IPS-NIHi7 (cell line): Measurements from ENCODE around the gene HOXB4.

Experiments used
- DNase-seq: peaks from one replicate; pipeline ENCODE4 v3.0.0; 2012; ENCODE audit warnings: mixed read lengths; ENCODE audit errors: extremely low spot score

Gene HOXB4

GRCh38 chr17:48601539-48602425 lies 23.6 kb upstream of the HOXB4 start:
- DNase-seq = no peak

GRCh38 chr17:48601207-48601538 lies 23.0 kb upstream of the HOXB4 start:
- DNase-seq = no peak

DNA sequence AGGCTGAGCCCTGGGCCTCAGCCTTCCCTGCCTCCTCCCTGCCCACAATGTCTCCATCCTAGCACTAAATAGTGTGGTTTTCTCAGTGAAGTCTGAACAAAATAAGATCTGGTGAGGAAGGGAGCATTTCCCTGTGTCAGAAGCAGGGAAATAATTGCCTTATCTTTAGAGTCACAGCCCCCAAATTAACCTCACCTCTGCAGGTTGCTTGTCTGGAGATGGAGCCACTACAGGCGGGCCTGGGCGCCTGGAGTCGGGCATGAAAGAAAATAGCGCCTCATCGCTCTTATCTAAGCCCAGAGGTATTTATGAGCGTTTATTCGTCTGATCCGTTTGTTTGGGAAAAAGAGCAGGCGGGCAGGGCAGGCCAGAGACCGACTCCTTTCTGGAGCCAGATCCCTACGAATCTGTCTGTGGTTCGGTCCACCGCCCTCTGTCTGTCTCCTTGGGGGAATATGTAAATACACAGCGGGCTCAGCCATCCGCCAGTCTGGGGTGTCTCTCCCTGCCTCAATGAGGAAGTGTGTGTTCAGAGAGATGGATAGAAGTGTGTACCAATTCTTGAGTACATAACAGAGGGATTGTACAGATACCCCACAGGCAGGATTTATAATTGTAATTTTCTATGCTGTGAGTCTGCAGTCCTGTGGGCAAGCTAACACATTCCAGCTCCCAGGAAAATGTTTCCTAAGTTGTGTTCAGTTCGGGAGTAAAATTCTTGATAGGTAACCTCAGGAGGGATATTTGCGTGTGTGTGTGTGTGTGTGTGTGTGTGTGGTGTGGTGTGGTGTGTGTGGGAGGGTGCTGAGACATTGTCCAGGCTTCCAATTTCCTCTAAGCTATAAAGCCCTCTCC lies 22.3 kb upstream of the HOXB4 start:
- no peak for DNase-seq

- no peak for DNase-seq
Observed at GRCh38 chr17:48599354-48599753, 21.2 kb upstream of the HOXB4 start.

- no peak for DNase-seq
Observed at GRCh38 chr17:48598736-48599135, 20.6 kb upstream of the HOXB4 start.

GRCh38 chr17:48597778-48598631 lies 19.9 kb upstream of the HOXB4 start:
- DNase-seq = no peak

DNA sequence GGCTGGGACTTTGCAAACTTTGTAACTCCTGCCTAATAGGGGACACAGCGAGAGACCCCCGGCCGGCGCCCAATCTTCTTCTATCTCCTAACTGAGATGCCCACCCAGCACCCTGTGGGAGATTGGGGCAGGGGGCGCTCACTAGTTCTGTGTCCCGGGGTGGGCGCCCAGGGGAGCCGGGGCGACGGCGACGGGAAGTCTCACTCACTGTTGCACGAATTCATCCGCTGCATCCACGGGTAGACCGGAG lies 19.3 kb upstream of the HOXB4 start:
- no peak for DNase-seq

DNA sequence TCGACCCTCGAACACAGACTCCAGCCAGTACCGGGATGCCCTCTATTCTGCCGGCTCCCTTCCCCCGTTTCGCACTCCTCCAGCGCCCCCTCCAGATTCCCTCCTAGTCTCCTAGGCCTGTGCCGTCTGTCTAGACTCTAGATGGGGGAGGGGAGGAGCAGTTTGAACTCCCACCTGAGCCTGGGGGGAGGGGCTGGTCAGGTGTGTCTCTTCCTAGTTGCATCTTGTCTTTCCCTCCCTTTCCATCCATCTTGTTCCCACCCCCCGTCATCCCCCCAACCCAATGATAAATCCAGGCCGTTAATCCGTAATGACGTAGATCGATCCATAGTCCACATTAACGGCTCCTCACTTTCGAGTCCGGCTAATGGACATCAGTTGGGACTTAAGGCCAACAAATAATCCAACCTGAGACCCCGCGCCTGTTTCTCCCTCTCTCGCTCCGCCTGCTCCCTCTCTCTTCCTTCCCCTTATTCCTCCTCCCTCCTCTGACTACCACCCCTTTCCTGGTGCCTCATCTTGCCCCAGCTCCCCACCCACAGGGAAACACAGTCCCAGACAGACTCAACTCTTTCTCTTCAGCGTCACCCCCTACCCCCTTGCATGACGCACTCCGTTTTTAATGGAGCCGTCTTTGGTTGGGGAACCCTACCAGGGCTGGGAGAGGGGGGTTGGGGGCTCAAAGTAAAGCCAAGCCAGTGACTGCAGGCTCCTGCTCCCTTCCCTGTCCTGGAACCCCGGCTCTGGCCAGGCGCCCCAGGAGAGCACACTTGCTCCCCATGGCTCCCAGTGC lies 18.8 kb upstream of the HOXB4 start:
- DNase-seq = no peak

DNA sequence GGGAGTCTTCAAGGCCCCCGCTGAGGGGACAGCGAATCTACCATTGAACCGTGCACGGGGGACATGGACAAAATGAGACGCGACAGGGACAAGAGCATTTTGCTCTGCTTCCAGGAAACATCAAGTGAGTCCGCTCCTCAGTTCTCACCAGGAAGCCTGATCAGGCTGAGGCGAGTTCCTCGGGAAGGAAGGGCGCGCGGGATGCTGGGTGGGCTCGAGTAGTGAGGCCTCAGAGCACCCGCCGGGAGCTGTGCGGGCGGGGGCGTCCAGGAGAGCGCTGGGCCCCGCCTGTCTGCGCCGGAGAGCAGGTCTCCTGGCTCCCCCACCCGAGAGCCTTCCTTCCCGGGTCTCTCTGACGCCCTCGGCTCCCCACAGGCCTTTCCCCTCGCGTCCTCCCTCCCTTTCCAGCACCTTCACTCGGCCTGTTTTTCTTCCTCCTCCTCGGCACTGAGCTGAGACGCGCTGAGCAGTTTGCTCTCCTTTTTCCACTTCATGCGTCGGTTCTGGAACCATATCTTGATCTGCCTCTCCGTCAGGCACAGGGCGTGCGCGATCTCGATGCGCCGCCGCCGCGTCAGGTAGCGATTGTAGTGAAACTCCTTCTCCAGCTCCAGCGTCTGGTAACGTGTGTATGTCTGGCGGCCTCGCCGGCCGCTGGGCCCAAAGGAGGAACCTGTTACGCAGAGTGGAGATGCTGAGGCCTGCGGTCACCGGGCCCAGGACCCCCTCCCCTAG lies 18.0 kb upstream of the HOXB4 start:
- no peak for DNase-seq

DNA sequence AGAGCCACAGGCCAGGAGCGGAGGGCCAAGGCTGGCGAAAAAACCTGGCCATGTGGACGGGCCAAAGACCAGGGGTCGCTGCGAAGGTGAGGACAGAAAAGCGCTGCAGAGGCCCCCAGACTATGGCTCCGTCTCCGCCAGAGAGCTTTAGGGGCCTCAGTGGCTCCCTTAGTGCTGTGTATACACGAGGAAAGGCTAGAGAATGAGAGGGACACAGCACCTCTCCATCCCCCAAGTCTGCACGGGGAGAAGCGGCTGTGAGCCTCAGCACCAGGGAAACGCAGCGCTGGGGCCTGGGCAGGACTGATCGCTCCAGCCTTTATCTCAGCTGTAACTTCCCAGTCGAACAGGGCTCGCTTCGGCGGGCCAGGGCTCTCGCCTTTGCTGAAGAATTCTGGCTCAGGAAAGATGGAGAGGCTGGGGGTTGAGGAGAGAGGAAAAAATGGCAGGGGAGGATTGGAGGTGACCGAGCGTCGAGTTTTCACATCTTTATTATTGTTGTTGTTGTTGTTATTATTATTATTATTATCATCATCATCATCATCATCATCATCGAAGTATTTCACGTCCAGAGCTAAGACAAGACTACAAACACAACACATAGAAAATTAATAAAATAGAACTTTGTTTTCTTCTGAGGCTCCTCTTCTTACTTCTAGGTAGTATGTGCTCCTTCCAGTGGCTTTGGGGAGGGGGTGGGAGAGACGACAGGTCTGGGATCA lies 17.3 kb upstream of the HOXB4 start:
- DNase-seq = no peak

DNA sequence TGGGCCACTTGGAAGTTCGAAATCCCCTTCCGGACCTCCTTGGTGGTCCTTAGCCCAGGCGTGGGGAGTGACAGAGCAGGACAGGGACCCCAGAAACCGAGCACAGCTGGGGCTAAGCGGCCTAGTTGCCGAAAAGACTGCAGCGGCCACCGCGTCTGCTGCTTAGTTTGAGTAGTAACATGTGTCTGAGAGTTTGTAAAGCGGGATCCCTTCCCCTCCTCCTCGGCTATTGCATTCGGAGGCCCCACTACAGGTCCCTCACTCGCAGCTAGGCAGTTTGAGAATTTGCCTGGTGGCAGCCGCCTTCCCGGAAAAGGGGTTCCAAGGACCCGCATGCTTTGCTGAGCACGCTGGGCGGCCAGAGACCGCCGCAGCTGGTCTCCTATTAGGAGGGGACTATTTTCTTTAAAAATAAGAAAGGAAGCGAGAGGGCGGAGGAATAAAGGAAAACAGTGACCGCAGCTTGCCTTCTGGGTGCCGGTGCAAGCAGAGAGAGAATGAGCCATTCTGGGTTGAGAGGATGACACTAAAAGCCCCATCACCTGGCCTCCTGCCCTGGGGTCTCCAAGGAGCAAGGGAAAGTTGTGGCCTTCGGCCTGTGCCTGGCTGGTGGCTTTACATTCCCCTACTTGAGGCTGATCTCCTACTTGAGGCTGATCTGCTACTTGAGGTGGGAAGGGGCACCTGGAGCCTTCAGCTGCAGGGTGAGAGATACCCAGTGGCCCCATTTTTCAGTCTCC lies 16.6 kb upstream of the HOXB4 start:
- no peak for DNase-seq

- DNase-seq = peak; percentile 84
Observed at GRCh38 chr17:48593840-48594537, 15.8 kb upstream of the HOXB4 start.

GRCh38 chr17:48593126-48593829 lies 15.1 kb upstream of the HOXB4 start, which contains the start of gene HOXB5:
Gene HOXB5, minus strand, starts transcription at chr17:48593779. Its CDS starts 97 bp downstream, at chr17:48593682.
- no peak for DNase-seq

DNA sequence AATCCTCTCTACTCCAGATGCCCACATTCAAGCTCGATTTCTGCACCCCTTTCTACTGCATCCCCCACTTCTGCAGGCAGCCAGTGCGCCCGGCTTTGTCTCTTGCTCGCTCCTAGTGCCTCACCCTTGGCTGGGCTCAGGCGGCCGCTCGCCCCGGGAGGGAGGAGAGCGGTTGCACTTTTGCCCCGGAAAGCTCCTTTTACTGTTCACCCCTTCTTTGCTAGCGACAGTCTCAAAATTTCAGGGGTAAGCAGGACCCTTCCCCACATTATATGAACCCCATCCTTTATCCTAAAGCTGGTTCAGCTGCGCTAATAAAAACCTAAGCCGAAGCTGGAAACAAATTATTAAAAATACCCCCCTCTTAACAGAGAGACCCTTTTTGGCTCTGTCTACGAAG lies 14.4 kb upstream of the HOXB4 start:
- no peak for DNase-seq

GRCh38 chr17:48592057-48592514 lies 13.9 kb upstream of the HOXB4 start:
- no peak for DNase-seq

DNA sequence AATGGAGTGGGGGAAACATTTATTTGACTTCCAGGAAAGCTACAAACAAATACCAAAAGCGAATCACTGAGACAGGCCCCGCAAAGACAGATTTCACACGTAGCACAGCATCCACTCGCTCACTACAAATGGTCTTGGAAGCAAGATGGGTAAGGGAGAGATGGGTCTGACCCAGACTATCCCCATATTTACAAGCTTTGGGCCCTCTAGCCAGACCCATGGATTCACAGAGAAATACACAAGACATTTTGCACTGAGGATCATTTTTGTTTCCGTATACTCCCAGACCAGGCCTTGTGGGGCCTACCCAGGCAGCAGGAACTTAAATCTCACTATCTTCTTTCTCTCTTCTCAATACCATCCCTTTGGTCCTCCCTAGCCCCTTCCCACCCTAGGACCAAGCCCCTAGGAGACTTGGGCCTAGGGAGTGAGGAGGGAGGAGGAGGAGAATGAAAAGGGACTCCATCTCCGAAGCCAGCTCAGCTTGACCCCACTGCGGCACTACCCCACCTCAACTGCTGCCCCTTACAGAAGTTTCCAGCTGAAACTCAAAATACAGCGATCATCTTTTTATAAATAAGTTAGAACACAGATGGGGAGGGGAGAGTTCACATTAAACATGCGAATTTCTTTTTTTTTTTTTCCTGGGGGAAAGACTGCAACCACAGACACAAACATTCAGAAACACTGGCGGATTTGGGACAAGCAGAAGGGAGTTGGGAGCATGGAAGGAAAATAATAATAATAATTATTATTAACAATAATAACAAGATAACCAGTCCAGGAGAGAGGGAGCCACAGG lies 13.3 kb upstream of the HOXB4 start:
- no peak for DNase-seq

DNA sequence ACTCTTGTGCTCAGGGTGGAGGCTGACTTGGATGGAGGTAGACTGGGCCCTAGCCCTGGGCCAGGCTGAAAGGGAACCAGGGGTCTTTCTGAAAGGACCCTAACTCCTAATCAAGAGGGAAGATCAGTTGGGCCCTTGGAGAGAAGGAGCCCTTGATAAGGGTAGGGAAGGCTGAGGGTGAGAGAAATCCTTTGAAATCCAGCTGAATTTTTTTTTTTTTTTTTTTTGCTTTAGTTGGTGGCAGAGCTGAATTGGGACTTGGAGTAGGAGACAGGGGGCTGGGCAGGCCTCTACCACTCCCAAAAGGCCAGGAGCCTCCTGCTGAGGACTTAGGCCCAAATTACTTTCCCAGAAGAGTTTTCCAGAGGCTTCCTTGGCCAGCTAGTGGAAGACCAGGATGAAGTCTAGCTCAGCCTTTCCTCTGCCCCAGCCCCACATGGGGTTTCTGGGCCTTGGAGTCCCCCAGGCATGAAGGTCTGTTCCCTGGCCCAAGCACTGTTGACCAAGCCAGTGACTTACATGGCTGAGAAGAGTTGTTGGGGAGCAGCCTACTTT lies 12.5 kb upstream of the HOXB4 start:
- DNase-seq = no peak
